Amniotic epithelial cell (primary cell): Measurements from ENCODE around the gene MFAP5.

Experiments used
- DNase-seq: peaks from one replicate; pipeline ENCODE4 v3.0.0-alpha.2; 2010; ENCODE audit warnings: low read depth

The MFAP5 gene

GRCh38 chr12:8662593-8662992, at the start of gene MFAP5:
Gene MFAP5 (minus strand): TSS chr12:8662826. CDS start chr12:8662104, 722 bp downstream.
- peak; percentile 13 for DNase-seq

GRCh38 chr12:8709124-8709830, 46.7 kb upstream of the MFAP5 start:
- no peak for DNase-seq

- no peak for DNase-seq
Observed at GRCh38 chr12:8702159-8702558, 39.5 kb upstream of the MFAP5 start.

GRCh38 chr12:8701046-8701660, 38.5 kb upstream of the MFAP5 start:
- no peak for DNase-seq

- DNase-seq: no peak
Observed at GRCh38 chr12:8699714-8700113, 37.1 kb upstream of the MFAP5 start.

GRCh38 chr12:8698879-8699278, 36.3 kb upstream of the MFAP5 start:
- peak; percentile 41 for DNase-seq

- DNase-seq: peak; percentile 31
Observed at GRCh38 chr12:8698132-8698851, 35.7 kb upstream of the MFAP5 start.

GRCh38 chr12:8697476-8698131, 35.0 kb upstream of the MFAP5 start, which contains the start of gene RIMKLB:
Gene RIMKLB (plus strand): TSS chr12:8697991. CDS start chr12:8713867, 15,876 bp downstream.
- peak; percentile 86 for DNase-seq

- DNase-seq: peak; percentile 61
Observed at GRCh38 chr12:8697120-8697475, 34.5 kb upstream of the MFAP5 start.

GRCh38 chr12:8696442-8697090, 33.9 kb upstream of the MFAP5 start:
- no peak for DNase-seq

- DNase-seq: no peak
Observed at GRCh38 chr12:8695116-8695515, 32.5 kb upstream of the MFAP5 start.

- DNase-seq: peak; percentile 61
Observed at GRCh38 chr12:8692573-8692972, 29.9 kb upstream of the MFAP5 start.

GRCh38 chr12:8689681-8690080, 27.1 kb upstream of the MFAP5 start:
- DNase-seq: peak; percentile 28

GRCh38 chr12:8687846-8688601, 25.4 kb upstream of the MFAP5 start:
- peak; percentile 99 for DNase-seq

GRCh38 chr12:8685051-8685450, 22.4 kb upstream of the MFAP5 start:
- no peak for DNase-seq

GRCh38 chr12:8681129-8681884, 18.7 kb upstream of the MFAP5 start:
- peak; percentile 82 for DNase-seq

GRCh38 chr12:8680533-8680932, 17.9 kb upstream of the MFAP5 start:
- no peak for DNase-seq

- DNase-seq: peak; percentile 85
Observed at GRCh38 chr12:8678661-8679111, 16.1 kb upstream of the MFAP5 start.

GRCh38 chr12:8677362-8677761, 14.7 kb upstream of the MFAP5 start:
- DNase-seq: no peak

GRCh38 chr12:8676651-8677050, 14.0 kb upstream of the MFAP5 start:
- no peak for DNase-seq
